Measurements from ENCODE around the gene AFTPH. TPM values are rescaled to one million over a fixed set of nuclear protein-coding genes. Genes with fewer than 3 reads are reported as not detected.

Gene AFTPH
- total and polyA plus RNA-seq, 12 donors: 7.9 to 22.3 (median 11.0) TPM

DNA sequence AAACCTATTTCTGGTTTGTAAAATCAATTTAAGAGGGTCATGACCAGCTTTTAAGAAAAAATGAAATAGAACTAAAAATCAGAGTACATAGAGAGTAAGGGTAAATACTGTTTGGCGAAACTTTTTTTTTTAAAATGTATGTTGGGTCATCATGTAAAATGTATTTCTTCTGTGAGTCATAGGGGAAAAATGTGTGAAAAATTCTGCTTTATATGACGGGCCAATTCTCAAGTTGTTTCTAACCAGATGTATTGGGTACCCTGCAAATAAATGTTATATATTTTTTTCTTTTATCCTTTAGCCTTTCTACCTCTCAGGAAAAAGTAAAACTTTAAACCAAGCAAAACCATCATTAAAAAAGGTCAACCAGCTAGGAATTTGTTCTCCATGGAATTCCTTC, 13.9 kb downstream of the AFTPH start:
- intact Hi-C loops (cut with DNase I): no loop called here
- H3K4me1 ChIP-seq: peaks cover 0 to 47% (median 14%) of the 10 kb centered on the region in 9 donors
- TF ChIP-seq, protein P1, sequence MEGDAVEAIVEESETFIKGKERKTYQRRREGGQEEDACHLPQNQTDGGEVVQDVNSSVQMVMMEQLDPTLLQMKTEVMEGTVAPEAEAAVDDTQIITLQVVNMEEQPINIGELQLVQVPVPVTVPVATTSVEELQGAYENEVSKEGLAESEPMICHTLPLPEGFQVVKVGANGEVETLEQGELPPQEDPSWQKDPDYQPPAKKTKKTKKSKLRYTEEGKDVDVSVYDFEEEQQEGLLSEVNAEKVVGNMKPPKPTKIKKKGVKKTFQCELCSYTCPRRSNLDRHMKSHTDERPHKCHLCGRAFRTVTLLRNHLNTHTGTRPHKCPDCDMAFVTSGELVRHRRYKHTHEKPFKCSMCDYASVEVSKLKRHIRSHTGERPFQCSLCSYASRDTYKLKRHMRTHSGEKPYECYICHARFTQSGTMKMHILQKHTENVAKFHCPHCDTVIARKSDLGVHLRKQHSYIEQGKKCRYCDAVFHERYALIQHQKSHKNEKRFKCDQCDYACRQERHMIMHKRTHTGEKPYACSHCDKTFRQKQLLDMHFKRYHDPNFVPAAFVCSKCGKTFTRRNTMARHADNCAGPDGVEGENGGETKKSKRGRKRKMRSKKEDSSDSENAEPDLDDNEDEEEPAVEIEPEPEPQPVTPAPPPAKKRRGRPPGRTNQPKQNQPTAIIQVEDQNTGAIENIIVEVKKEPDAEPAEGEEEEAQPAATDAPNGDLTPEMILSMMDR (IDR thresholded peaks at IDR 0.05): no peak
- no peak overlapping the region for H3K27ac ChIP-seq
- no peaks in the 10 kb centered on the region for H3K36me3 ChIP-seq
- no peak for ATAC-seq
- DNase-seq: no peak
- no peaks in the 10 kb centered on the region for H3K9me3 ChIP-seq
- H3K27me3 ChIP-seq: no peaks in the 10 kb centered on the region
- 93 to 96% methylated on average over 2 of the region's 2 CpGs for WGBS, 2 donors
- no peak overlapping the region for H3K4me3 ChIP-seq

DNA sequence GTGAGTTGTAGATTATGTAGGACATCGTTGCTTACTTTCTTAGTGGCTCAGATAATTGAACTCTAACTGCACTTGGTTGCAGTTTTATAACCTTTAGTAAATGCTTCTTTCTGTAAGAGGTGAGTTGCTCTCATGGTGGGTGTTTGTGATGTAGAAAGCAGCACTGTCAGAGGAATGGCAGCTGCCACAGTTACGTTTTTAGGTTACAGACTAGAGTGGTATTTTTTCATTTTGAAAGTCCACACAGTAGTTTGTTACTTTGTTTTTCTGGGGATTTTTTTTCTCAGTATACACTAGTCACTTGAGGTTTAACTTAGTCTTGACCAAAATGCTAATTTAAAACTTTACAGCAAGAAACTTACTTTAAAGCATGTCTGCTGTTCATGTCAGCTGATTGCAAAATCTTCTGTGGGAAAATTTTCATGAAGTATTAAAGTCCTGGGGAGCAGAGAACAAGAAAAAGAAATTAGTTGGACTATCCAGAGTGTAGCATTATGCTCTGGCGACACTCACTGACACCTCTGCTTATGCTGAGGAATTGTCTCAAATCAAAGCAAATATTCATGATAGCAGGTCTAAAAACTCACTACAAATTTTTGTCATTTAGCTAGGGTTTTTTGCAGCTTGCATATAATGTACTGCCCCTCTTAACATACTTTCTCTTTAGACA, 14.8 kb downstream of the AFTPH start:
- Histone ChIP-seq H3K27ac (no peak overlapping the region), H3K4me1 (peaks cover 0 to 42% (median 21%) of the 10 kb centered on the region in 9 donors), H3K27me3 (no peaks in the 10 kb centered on the region), H3K9me3 (no peaks in the 10 kb centered on the region), H3K36me3 (no peaks in the 10 kb centered on the region), H3K4me3 (no peak overlapping the region)
- DNase-seq (no peak), ATAC-seq (no peak)
- intact Hi-C loops (cut with DNase I): no loop called here
- WGBS, 2 donors: 70% methylated on average over 3 of the region's 3 CpGs
- TF ChIP-seq, protein P1 (IDR thresholded peaks at IDR 0.05): no peak

DNA sequence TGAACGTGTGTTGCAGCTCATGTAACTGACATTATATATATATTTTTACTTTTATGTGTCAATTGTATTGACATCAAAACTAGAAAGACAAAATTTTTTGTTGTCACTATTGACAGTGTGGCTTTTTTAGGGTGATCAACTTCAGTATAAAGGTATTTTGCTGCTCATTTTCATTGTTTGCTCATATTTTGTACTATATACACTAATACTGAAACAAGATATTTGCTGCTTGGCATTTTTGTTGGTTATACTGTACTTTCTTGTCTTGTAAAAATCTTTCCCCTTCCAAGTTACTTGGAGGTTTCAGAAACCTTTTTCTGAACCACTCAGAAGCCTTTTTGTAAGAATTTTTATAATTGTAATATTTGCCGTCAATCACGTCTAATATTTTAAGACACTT, 16.5 kb downstream of the AFTPH start:
- peaks cover 0 to 39% (median 20%) of the 10 kb centered on the region in 9 donors for H3K4me1 ChIP-seq
- intact Hi-C loops (cut with DNase I): no loop called here
- H3K27me3 ChIP-seq: no peaks in the 10 kb centered on the region
- no peaks in the 10 kb centered on the region for H3K9me3 ChIP-seq
- H3K27ac ChIP-seq: no peak overlapping the region
- no peak for ATAC-seq
- no peak overlapping the region for H3K4me3 ChIP-seq
- TF ChIP-seq, protein P1 (IDR thresholded peaks at IDR 0.05): no peak
- WGBS, 2 donors: 66 to 96% methylated on average over 3 of the region's 3 CpGs
- no peak for DNase-seq
- no peaks in the 10 kb centered on the region for H3K36me3 ChIP-seq

DNA sequence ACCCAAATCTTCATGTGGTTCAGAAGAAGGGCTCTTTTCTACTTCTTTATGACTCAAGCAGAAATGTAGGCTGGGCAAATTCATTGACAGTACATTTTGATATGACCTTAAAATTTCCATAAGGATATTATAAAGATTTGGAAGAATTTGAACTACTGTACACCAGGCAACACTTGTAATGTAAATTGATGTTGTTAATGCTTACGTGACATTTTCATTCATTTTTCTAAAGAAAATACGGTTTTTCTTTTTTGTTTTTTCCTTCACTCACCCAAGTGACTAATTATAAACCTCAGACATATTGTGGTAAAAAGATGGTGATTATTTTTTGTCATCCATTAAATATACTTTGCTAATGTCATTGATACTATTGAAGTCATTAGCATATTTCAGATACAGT, 17.4 kb downstream of the AFTPH start:
- H3K4me1 ChIP-seq: peaks cover 0 to 39% (median 16%) of the 10 kb centered on the region in 9 donors
- no peak overlapping the region for H3K27ac ChIP-seq
- DNase-seq: no peak
- intact Hi-C loops (cut with DNase I): no loop called here
- WGBS, 2 donors: 92 to 95% methylated on average over 2 of the region's 2 CpGs
- TF ChIP-seq, protein P1 (IDR thresholded peaks at IDR 0.05): no peak
- no peaks in the 10 kb centered on the region for H3K36me3 ChIP-seq
- no peak for ATAC-seq
- no peaks in the 10 kb centered on the region for H3K9me3 ChIP-seq
- no peaks in the 10 kb centered on the region for H3K27me3 ChIP-seq
- no peak overlapping the region for H3K4me3 ChIP-seq

Data from heart right ventricle (tissue), 16 donors.